A673 (cell line): ENCODE measurements around the gene BBS9. TPM values are rescaled to one million over a fixed set of nuclear protein-coding genes. Genes with fewer than 3 reads are reported as not detected.

ENCODE experiments used
- BruUV-seq: library from RNA; stranded (reverse); fragments of 400-500 nt; replicated peaks from 2 replicates; lab custom pipeline; 2021; lab: Mats Ljungman, UMichigan
- CTCF ChIA-PET: fragments of 300-600 bp; sonication (Branson Sonifier 250); formaldehyde crosslinking; loops from one replicate; lab custom pipeline; 2022; ENCODE audit warnings: antibody characterized with exemption; lab: Charles Lee
- POLR2A ChIA-PET: fragments of 300-600 bp; sonication (Branson Sonifier 250); formaldehyde crosslinking; loops from one replicate; lab custom pipeline; 2022; ENCODE audit warnings: antibody characterized with exemption; ENCODE audit not compliant: low non-redundant PET; lab: Charles Lee
- DNase-seq: peaks from one replicate; pipeline ENCODE4 v3.0.0-alpha.2; 2015; ENCODE audit warnings: low spot score
- H3K27ac ChIP-seq: fragments of 200-600 bp; sonication (generic); 2 replicates; pipeline ENCODE4 v1.5.1; 2016; ENCODE audit warnings: mixed run types, low read depth, mild to moderate bottlenecking, mixed read lengths, antibody characterized with exemption, low read length; ENCODE audit not compliant: poor library complexity, severe bottlenecking
- H3K27me3 ChIP-seq: fragments of 200-600 bp; sonication (generic); replicated peaks from 2 replicates; pipeline ENCODE4 v1.6.1; 2017; ENCODE audit warnings: mixed run types, low read depth, mild to moderate bottlenecking, mixed read lengths, antibody characterized with exemption, low read length; ENCODE audit not compliant: insufficient read depth, poor library complexity
- H3K36me3 ChIP-seq: fragments of 200-600 bp; sonication (generic); 2 replicates; pipeline ENCODE4 v1.6.1; 2016; ENCODE audit warnings: mixed run types, mild to moderate bottlenecking, mixed read lengths, antibody characterized with exemption, low read length; ENCODE audit not compliant: insufficient read depth, poor library complexity, severe bottlenecking
- H3K4me1 ChIP-seq: fragments of 200-600 bp; sonication (generic); 2 replicates; pipeline ENCODE4 v1.6.1; 2017; ENCODE audit warnings: mixed run types, mild to moderate bottlenecking, mixed read lengths, antibody characterized with exemption, low read length; ENCODE audit not compliant: insufficient read depth, poor library complexity, severe bottlenecking
- H3K4me3 ChIP-seq: fragments of 200-600 bp; sonication (generic); 2 replicates; pipeline ENCODE4 v1.5.1; 2016; ENCODE audit warnings: low read depth, mixed run types, mild to moderate bottlenecking, mixed read lengths, low read length; ENCODE audit not compliant: poor library complexity, severe bottlenecking
- H3K9me3 ChIP-seq: fragments of 200-600 bp; sonication (generic); 2 replicates; pipeline ENCODE4 v1.6.1; 2016; ENCODE audit warnings: mixed run types, low read depth, mild to moderate bottlenecking, mixed read lengths, antibody characterized with exemption, low read length; ENCODE audit not compliant: poor library complexity, severe bottlenecking
- EZH2 ChIP-seq: fragments of 200-600 bp; sonication (generic); IDR thresholded peaks from 2 replicates; pipeline ENCODE4 v1.6.1; 2017; ENCODE audit warnings: borderline replicate concordance, low read depth, mild to moderate bottlenecking, mixed read lengths, antibody characterized with exemption, low read length; ENCODE audit not compliant: poor library complexity, severe bottlenecking
- intact Hi-C: fragments of 100-400 bp; cut with micrococcal nuclease; formaldehyde crosslinking; loops from one replicate; pipeline ENCODE4 v1.10.0; 2022; ENCODE audit not compliant: unreplicated experiment
- total RNA-seq: library from RNA; stranded (reverse); gene quantifications from 2 replicates; pipeline ENCODE4 v1.2.3, GENCODE V29; 2021
- TF ChIP-seq, protein P1 (sequence below): fragments of 300-800, 200-600 bp; sonication (generic); conservative IDR thresholded peaks from 2 replicates; pipeline ENCODE4 v1.5.1; 2017; ENCODE audit warnings: low read depth, mild to moderate bottlenecking, antibody characterized with exemption, low read length, moderate library complexity, mixed read lengths

BBS9 gene
- total RNA-seq, 1 experiment from 2014 or later = 9.4 TPM

DNA sequence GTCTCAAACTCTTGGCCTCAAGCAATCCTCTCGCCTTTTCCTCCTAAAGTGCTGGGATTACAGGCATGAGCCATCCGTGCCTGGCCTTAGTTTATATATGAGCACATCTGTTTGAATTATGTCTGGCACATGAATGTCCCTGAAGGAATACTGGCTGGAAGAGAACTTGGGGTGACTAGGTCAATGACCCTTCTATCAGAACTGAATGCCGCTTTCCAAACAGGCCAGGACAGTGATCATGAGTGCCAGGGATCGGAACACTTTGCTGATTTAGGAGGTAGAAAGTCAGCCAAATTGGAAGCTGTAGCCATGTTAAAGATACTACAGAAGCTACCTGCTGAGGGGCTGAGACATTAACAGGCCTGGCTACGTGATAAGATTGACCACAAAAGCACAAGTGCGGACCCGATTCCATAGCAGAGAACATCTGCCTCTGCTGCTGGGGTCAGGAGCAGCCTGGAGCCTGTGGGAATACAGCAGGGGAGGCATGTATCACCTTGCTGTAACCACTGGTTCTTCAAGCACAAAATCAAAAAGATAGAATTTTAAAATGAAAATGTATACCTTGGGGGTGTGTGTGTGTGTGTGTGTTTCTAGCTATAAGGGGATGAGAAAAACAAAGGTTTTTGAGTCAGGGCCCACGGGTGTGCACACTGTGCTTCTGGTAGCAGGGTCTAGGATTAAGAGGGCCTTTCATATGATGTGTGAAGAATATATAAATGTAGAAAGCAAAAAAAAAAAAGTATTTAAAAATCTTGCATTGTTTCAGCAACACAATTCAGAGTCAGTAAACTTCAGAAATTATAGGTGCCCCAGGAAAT lies 293.7 kb downstream of the BBS9 start:
- TF ChIP-seq, protein P1, sequence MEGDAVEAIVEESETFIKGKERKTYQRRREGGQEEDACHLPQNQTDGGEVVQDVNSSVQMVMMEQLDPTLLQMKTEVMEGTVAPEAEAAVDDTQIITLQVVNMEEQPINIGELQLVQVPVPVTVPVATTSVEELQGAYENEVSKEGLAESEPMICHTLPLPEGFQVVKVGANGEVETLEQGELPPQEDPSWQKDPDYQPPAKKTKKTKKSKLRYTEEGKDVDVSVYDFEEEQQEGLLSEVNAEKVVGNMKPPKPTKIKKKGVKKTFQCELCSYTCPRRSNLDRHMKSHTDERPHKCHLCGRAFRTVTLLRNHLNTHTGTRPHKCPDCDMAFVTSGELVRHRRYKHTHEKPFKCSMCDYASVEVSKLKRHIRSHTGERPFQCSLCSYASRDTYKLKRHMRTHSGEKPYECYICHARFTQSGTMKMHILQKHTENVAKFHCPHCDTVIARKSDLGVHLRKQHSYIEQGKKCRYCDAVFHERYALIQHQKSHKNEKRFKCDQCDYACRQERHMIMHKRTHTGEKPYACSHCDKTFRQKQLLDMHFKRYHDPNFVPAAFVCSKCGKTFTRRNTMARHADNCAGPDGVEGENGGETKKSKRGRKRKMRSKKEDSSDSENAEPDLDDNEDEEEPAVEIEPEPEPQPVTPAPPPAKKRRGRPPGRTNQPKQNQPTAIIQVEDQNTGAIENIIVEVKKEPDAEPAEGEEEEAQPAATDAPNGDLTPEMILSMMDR = no peak
- no peak for TF ChIP-seq EZH2
- Histone ChIP-seq H3K4me3 (no peak overlapping the region), H3K27ac (no peak overlapping the region), H3K4me1 (no peaks in the 10 kb centered on the region), H3K27me3 (no peaks in the 10 kb centered on the region), H3K9me3 (no peaks in the 10 kb centered on the region), H3K36me3 (no peaks in the 10 kb centered on the region)
- ChIA-PET POLR2A (no interaction called here), CTCF (no interaction called here)
- intact Hi-C loops = no loop called here
- DNase-seq = no peak
- BruUV-seq = no TSS peak

DNA sequence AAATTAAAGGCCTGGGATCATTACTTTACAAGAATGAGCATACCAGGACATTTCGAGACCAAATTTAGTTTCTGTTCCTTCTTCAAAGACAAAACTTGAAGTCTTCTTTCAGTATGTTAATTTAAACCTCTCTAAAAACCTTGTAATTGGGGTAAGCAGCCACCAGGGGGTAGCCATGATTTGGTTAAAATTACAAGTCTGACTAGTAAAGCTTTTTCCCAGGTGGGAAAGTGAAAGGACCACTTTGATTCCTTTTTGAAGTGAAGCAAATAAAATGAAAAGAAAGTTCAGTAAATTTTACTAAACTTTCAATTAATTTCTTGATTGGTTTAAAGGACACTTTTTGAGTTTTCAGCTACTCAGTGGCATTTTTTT lies 294.3 kb downstream of the BBS9 start:
- no peak overlapping the region for H3K27ac ChIP-seq
- intact Hi-C loops = no loop called here
- peaks cover 5% of the 10 kb centered on the region for H3K4me1 ChIP-seq
- TF ChIP-seq, protein P1 = peak; percentile 53
- TF ChIP-seq EZH2 = no peak
- no TSS peak for BruUV-seq
- ChIA-PET CTCF (interaction anchor here (1.1 kb wide), 1 partner anchor 15 kb away, joined by 3 read pairs; no protein-coding TSS in a partner anchor), POLR2A (no interaction called here)
- DNase-seq = peak; percentile 13
- no peaks in the 10 kb centered on the region for H3K27me3 ChIP-seq
- H3K36me3 ChIP-seq = no peaks in the 10 kb centered on the region
- no peaks in the 10 kb centered on the region for H3K9me3 ChIP-seq
- no peak overlapping the region for H3K4me3 ChIP-seq

DNA sequence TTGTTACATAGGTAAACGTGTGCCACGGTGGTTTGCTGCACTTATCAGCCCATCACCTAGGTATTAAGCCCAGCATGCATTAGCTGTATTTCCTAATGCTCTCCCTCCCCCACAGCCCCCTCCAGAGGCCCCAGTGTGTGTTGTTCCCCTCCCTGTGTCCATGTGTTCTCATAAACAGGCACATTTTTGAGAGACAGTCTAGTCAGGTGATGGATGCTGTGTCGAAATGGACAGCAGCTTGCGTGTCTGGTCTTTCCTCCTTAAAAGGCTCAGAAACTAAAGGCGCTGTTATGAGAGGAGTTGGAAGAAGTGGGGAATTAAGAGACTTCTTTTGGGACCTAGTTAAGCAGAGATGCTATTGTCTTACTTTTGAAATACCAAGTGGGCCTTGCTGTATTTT lies 296.0 kb downstream of the BBS9 start:
- Histone ChIP-seq H3K9me3 (no peaks in the 10 kb centered on the region), H3K27ac (no peak overlapping the region), H3K27me3 (no peaks in the 10 kb centered on the region), H3K4me3 (no peak overlapping the region), H3K4me1 (peaks cover 7% of the 10 kb centered on the region), H3K36me3 (no peaks in the 10 kb centered on the region)
- intact Hi-C loops = no loop called here
- POLR2A ChIA-PET = no interaction called here
- CTCF ChIA-PET = no interaction called here
- DNase-seq = no peak
- TF ChIP-seq EZH2 = no peak
- TF ChIP-seq, protein P1 = no peak
- BruUV-seq = no TSS peak
